ENCODE measurements around the gene NGEF.

Gene NGEF

DNA sequence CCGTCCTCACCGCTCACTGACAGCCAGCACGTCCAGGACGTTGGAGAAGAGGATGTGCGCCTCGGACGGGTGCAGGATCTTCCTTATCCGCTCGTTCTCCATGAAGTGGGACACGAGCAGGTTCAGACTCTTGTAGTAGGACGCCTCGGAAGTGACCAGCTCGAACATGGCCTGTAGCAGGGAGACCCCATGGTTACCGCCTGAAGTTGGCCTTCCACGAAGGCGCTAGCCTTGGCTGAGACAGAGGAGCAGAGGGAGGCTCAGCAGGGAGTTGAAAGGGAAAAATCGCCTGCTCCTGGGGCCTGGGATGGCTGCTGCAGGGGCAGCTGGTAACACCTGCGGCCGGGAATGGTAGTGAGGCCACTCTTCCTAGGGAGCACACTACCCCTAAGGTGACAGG, 118.3 kb downstream of the NGEF start:
- no peak for DNase-seq

DNA sequence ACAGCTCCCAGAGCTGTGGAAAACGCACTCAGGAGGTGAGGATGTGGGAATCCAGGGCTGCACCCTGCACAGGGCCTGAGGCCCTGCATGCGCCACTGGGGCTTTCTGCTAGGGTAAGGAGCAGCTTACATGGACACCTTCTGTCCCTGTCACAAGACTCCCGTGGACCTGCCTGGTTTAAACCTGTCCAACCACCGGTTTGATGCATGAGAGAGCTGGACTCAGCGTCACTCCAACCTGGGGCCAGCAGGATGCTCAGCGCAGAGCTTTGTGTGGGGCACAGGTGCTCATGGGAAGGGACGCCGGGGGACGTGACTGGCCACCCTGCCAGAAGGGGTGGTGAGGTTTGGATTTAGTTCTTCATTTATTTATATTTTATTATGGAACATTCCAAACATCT, 118.8 kb downstream of the NGEF start:
- no peak for DNase-seq

GRCh38 chr2:232893834-232894233, 119.2 kb downstream of the NGEF start:
- DNase-seq = no peak

DNA sequence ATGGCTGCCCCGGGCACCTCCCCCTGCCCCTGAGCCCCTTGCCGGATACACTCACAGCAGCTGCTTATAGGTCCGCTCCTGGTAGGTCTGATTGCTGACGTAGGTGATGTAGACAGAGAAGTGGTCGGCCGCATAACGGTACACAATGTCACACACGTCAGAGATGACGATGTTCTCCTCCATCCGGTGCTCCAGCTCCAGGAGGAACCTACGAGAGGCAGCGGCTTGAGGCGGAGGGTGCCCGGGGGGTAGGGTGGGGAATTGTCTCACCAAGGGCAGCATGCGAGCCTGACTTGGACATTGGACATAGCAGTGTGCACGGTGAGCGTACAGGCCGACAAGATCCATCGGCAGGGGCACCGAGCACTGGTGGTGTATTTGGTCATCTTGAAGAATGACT, 120.2 kb downstream of the NGEF start:
- DNase-seq = no peak

GRCh38 chr2:232892221-232892620, 120.8 kb downstream of the NGEF start:
- DNase-seq = no peak

DNA sequence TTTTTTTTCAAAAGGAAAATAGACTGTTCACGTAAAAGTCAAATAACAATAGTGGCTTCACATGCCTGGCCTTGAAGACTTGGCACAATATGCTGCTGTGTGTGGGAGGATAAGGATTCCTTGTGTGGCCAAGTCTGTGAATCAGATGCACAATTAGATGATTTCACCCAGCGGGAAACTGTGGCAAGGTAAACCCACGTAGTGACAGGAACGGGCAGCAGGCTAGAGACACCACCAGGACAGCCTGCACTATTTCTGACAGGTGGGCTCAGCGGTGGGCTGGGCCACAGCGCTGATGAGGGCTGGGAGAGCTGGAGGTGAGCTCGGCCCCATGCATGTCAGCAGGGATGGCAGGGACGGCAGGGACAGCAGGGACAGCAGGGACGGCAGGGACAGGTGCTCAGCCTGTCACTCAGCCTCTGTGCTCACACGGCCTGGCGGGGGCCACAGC, 121.4 kb downstream of the NGEF start:
- no peak for DNase-seq

DNA sequence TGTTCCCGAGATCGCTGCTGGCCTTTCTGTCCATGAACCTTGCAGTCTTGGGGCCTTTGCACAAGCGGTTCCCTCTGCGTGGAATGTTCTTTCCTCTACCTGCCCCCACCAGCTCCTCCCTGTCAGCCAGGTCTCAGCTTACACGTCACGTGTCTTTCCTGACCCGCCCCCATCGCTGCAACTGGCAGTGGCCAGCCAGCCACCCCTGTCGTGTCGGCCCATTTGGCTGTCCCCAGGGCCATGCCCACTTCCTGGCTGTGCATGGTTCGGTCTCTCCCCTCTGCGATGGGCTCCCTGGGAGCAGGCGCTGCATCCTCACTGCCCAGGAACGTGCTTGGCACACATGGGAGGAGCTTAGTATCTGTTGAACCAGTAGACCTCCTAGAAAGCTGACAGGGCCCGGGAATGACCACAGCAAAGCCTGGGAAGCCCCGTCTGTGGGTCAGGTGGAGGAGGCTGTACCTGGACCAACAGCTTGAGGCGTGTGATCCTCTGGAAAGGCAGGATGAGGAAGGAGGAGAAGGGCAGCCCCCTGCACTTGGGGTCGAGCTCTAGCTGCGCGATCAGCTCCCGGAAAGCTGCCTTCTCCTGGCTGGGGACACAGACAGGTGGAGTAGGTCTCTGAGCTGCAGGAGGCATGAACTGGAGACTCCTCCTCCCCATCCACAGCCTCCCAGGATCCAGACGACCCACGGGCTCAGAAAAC, 122.0 kb downstream of the NGEF start:
- DNase-seq = peak; percentile 27

GRCh38 chr2:232890536-232890895, 122.5 kb downstream of the NGEF start:
- no peak for DNase-seq

DNA sequence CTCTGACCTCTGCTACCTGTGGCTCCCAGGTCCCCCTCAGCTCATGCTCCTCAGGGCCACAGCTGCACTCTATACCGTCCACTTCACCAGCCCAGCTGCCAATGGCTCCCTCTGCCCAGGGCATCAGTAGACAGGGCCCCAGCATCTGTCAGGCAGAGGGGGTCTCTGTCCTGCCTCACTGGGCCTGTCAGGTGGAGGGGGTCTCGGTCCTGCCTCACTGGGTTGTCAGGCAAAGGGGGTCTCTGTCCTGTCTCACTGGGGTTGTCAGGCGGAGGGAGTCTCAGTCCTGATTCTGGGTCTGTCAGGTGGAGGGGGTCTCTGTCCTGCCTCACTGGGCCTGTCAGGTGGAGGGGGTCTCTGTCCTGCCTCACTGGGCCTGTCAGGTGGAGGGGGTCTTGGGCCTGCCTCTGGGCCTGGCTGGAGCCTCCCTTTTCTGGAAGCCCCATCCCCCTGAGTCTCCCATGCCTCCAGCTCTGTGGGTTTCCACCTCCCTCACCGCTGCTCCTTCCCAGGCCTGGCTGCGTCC, 123.1 kb downstream of the NGEF start:
- no peak for DNase-seq

DNA sequence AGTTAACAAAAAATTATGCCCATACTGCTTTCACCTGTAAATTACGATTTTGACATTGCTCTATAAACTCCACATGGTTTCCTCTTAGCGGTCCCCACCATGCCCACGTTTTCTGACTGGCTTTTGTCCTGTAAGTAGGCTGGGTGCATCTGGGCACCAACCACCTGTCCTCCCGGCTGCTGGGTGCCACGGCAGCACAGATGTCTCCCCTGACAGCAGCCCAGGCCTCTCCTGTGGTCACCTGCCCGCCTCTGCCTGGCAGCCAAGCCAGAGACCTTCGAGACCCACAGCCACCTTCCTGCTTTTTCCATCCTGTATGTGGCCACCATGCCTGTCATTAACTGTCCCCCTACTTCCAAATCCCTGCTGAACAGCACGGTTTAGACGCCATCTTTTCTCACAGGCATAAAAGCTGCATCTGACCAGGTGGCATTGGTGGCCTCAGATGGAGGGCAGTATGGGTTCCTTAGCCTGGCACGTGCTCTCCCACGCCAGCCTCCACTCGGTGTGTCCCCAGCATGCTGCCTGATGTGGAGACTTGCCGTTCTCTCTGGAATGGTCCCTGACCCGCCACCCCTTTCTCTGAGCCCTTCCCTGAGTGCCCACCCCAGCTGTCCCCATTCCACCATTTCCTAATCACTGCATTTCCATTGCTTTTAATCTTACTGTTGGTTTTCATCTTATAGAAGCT, 124.1 kb downstream of the NGEF start:
- DNase-seq = no peak

GRCh38 chr2:232888099-232888836, 124.8 kb downstream of the NGEF start:
- DNase-seq = no peak

GRCh38 chr2:232887171-232887850, 125.7 kb downstream of the NGEF start:
- DNase-seq = peak; percentile 21

GRCh38 chr2:232886632-232887031, 126.4 kb downstream of the NGEF start:
- DNase-seq = no peak

DNA sequence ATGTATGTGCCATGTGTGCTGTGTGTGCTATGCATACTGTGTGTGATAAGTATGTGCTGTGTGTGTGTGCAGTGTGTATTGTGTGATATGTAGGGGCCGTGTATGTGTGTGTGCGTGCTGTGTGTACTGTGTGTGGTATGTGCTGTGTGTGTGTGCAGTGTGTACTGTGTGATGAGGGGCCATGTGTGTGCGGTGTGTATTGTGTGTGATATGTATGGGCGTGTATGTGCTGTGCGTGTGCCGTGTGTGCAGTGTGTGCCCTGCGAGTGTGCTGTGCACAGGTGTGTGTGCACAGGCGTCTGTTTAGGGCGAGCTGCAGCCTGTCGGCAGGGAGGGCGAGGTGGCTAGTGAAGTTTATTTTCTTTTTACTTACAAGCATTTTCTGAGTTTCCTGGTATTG, 126.9 kb downstream of the NGEF start:
- DNase-seq = no peak

GRCh38 chr2:232885264-232885961, 127.6 kb downstream of the NGEF start:
- no peak for DNase-seq

GRCh38 chr2:232884549-232885263, 128.3 kb downstream of the NGEF start:
- DNase-seq = no peak

GRCh38 chr2:232884001-232884421, 129.0 kb downstream of the NGEF start:
- no peak for DNase-seq

DNA sequence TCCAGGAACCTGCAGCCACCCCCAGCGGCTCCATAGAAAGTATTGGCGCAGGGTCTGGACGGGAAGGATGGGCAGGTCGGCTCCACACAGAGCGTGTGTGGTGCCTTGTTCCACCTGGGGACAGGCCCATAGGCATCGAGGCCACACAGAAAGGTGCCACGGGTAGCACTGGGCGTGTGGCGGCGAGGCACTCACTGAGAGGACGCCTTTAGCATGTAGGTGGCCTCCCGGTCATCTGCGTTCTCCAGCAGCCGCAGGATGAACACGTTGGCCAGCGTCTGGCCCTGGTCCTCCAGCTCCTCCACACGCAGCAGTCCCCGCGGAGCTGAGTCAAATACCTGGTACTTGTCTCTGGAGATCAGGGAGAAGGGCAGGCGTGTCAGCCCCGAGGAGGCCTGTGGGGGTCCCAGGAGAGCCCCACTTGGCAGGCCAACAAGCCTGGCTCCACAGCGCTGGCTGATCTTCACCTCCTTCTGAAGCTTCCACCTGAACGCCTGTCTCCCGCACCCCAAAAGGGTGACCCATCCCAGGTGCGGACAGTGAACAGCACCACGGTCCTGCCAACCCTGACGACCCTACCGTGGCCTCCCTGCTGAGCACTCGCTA, 129.8 kb downstream of the NGEF start:
- no peak for DNase-seq

DNA sequence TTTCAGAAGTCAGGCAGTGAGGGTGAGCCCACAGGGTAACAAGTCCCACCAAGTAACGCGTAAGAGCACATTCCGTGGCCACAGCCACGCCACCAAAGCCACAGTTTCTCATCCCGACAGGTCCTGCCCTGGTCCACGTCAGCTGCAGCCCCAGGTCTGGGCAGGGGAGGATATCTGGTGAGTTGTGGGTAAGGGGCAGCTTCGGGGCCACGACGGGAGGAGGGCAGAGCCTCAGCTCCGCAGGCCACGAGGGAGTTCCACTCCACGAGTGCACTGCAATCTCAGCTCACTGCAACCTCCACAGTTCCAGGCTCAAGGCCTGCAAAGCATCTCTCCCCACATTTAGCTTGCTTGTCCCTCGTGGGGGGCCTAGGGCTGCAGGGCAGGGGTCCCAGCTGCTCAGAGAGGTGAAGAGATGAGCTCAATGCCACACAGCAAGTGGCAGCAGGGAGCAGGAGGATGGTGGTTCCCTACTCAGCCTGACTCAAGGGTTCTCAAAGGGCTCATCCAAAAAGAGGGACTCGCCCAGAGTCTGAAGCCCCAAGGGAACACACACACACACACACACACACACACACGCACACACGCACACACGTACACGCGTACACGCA, 130.4 kb downstream of the NGEF start:
- DNase-seq = no peak

DNA sequence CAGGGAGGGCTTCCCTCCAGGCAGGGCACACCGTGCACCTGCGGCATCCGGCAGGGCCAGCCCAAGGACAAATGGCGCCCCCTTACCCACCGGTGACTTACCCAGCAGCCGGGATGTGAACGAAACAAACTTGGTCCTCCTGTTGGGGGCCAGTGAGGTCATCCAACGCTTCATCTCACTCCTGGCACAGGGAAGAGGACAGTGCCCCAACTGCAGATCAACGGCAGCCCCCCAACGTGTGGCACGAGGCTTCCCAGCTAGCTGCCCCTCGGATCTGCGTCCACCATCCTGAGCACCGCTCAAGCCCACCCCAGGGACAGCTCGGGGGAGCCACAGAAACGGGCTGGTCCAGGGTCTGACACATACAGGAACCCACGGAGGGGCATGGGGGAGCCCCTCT, 131.0 kb downstream of the NGEF start:
- DNase-seq = no peak

DNA sequence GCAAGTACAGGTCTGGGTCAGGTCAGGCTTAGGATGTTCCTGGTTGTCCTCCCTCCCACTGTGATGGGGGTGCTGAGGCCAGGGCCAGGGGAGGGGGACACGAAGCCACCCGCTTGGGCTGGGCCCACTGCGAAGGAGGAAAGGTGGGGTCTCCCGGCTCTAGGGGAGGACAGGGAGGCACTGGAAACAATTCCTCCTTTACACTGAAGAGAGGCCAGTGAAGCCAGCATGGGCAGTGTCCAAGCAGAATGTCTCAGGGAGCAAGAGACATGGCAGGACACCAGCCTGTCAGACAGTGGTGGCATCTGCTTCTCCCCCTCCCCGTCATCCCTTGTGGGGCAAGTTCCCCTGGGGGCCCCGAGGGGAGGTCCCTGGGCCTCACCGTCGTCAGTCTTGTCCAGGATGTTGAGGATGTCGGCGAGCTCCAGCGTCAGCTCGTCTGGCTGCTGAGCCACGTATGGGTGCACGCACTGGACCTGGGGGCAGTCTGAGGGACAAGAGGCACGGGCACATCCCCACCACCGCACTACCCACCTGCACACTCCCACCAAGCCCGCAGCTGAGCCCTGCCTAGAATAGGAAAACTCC, 132.2 kb downstream of the NGEF start:
- DNase-seq = no peak
